HG02970 (cell line): Measurements from ENCODE around the gene CEP112.

ENCODE experiments used
- ATAC-seq: cut with Tn5 transposase; IDR thresholded peaks from one replicate; pipeline ENCODE4 v1.9.1; 2021; ENCODE audit warnings: mild to moderate bottlenecking, moderate library complexity, moderate number of reproducible peaks; ENCODE audit not compliant: unreplicated experiment, low FRiP score

CEP112 gene

GRCh38 chr17:65670667-65671371 lies 521.1 kb downstream of the CEP112 start:
- ATAC-seq: no peak

- no peak for ATAC-seq
Observed at GRCh38 chr17:65668211-65668610, 523.7 kb downstream of the CEP112 start.

DNA sequence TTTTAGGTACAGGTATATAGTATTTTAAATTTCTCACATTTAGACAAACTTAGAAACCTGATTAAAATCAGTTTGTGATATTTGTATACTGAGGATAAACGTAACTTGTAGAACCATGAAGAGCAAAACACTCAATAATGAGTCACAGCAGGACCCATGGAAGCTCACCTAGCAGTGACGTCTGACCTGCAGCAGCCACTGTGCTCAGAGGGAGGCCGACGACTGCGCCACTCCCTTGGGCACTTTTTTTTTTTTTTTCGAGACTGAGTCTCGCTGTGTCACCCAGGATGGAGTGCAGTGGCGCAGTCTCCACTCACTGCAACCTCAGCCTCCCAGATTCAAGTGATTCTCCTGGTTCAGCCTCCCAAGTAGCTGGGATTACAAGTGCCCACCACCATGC lies 524.3 kb downstream of the CEP112 start:
- no peak for ATAC-seq

- no peak for ATAC-seq
Observed at GRCh38 chr17:65666876-65667321, 525.0 kb downstream of the CEP112 start.

GRCh38 chr17:65665966-65666365 lies 526.0 kb downstream of the CEP112 start:
- ATAC-seq: no peak

- ATAC-seq: no peak
Observed at GRCh38 chr17:65664696-65665095, 527.2 kb downstream of the CEP112 start.

GRCh38 chr17:65664266-65664665 lies 527.7 kb downstream of the CEP112 start:
- no peak for ATAC-seq

- no peak for ATAC-seq
Observed at GRCh38 chr17:65662196-65662595, 529.7 kb downstream of the CEP112 start.

DNA sequence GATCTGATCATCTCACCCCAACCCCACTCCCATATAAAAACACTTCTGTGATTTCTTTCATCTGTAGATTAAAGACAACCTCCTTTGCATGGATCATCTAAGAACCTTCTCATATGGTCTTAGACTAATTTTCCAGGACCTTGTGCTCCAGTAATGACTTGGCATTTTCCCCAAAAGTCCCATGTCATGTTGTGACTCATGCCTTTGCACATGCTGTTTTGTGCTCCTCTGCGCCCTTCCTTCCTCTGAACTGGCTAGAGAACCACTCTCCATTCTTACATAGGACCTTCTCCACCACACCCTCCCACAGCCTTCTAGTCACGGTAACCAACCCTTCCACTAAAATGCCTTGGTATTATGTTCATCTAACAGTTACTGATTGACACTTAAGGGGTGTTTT lies 531.0 kb downstream of the CEP112 start:
- no peak for ATAC-seq

GRCh38 chr17:65660078-65660477 lies 531.9 kb downstream of the CEP112 start:
- ATAC-seq: no peak

- ATAC-seq: no peak
Observed at GRCh38 chr17:65659512-65659911, 532.4 kb downstream of the CEP112 start.

GRCh38 chr17:65657251-65657828 lies 534.6 kb downstream of the CEP112 start:
- ATAC-seq: no peak

DNA sequence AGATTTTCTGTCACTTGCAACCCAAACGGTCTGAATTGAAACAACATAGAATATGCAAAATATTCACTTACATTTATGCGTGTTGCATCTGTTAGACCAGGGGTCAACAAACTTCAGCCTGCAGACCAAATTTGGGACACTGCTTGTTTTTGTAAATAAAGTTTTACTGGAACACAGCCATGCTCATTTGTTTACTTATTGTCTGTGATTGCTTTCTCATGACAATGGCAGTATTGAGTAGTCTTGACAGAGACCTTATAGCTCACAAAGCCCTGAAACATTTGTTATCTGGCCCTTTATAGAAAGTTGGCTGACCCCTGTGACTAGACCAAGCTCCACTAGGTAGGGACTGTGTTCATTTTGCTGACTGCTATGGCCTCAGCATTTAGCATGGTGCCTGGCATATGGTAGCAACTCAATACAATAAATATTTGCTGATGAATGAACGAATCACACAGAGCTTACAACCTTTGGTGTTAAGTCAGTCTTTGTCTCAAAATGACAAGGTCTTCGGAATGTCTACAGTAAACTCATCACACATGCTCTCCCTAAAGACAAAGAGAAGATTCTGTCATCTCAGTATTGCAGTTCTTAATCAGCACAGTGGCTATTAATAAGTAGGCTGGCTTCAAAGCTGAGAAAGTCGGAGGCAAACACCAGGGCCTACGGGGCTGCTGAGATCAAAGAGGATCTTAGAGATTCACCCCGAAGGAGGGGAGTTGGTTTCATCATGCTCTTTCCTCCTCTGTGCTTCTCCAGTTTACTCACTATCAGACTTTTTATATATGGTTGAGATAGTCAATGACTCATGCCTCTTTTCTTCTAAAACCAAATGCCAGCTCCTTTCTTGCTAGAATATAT lies 535.3 kb downstream of the CEP112 start:
- ATAC-seq: no peak

DNA sequence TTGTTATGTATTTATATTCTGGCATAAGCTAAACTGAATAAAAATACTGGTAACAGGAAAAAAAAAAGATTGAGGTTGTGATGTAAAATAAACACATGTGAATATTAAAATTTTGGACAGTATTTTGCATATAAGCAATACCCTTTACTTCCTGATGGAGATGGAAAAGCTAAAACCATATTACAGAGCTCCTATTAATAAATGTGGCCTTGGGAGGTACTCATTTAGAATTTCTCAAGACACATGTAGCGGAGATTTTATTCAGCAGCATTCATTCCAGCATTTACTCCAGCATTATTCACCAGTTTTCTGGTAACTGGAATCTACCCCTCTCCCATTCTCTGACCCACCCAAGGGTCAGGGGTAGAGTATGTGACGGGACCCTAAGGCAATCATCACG lies 536.2 kb downstream of the CEP112 start:
- ATAC-seq: no peak

DNA sequence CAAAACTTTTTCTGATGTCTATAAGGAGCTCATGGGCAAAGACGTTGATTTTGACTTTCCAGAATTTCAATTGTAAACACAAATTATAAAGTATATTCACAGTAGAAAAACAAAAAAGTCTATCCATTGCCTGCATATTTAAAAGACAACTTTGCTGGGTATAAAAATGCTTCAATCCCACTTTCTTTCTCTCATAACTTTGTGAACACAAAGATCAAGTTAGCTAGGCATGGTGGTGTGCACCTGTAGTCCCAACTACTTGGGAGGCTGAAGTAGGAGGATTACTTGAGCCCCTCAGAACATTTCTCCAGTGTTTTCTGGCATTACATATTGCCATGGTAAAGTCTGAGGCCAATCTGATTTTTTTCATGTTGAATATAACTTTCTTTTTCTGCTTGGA lies 547.4 kb downstream of the CEP112 start:
- ATAC-seq: no peak

- ATAC-seq: no peak
Observed at GRCh38 chr17:65638221-65638975, 553.5 kb downstream of the CEP112 start.

GRCh38 chr17:65637786-65638185 lies 554.1 kb downstream of the CEP112 start:
- ATAC-seq: no peak

- ATAC-seq: no peak
Observed at GRCh38 chr17:65634533-65634932, 557.4 kb downstream of the CEP112 start.

DNA sequence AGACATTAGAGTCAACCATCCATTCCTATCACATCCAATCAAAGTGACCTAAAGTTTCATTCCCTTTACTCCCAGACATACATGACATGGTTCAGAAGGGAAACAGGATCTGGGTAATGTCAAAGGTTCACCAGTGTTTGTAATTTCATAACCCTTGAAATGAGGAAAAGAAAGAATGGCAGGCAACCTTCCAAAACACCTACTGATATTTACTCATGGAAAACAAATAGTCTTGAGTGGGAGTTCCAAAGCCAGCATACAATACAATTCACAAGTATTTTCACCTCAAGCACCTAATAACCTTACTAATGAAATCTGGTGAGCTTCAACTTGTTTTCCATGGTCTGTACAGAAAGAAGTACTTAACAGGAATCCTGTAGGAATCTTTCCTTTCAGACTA lies 557.9 kb downstream of the CEP112 start:
- ATAC-seq: no peak

- no peak for ATAC-seq
Observed at GRCh38 chr17:65633146-65633881, 558.6 kb downstream of the CEP112 start.
